Stimulated activated CD4-positive, alpha-beta T cell treated with anti-CD3 and anti-CD28 coated beads, Interleukin-2, amount 100 ng/mL, for 48 hours (primary cell): Measurements from ENCODE around the gene RIC1.
"Not testable (repeated sequence)": the region's sequence is repeated elsewhere in the genome, so short reads cannot be mapped to it uniquely, and the experiment has no call there.

Experiments used
- DNase-seq, 2 donors: peaks; one replicate each; pipeline ENCODE4 v3.0.0-alpha.2; 2020

The RIC1 gene

GRCh38 chr9:5628530-5629311, at the start of gene RIC1:
Gene RIC1, plus strand, starts transcription at chr9:5629107. Its CDS starts 203 bp downstream, at chr9:5629310.
- DNase-seq, result peak; percentile 82 to 86

- DNase-seq, result no peak
These were observed 49.0 kb upstream of the RIC1 start for GRCh38 chr9:5579881-5580280.

GRCh38 chr9:5580650-5581049, 48.3 kb upstream of the RIC1 start:
- no peak for DNase-seq

- DNase-seq, result not testable (repeated sequence)
These were observed 47.2 kb upstream of the RIC1 start for GRCh38 chr9:5581706-5582105.

GRCh38 chr9:5582835-5583195, 46.1 kb upstream of the RIC1 start:
- no peak for DNase-seq

- no peak for DNase-seq
These were observed 42.5 kb upstream of the RIC1 start for GRCh38 chr9:5586391-5586802.

- DNase-seq, result peak; percentile 33 to 34
These were observed 41.9 kb upstream of the RIC1 start for GRCh38 chr9:5587024-5587423.

- no peak for DNase-seq
These were observed 36.7 kb upstream of the RIC1 start for GRCh38 chr9:5592231-5592630.

GRCh38 chr9:5592904-5593303, 36.0 kb upstream of the RIC1 start:
- no peak for DNase-seq

- DNase-seq, result no peak
These were observed 35.0 kb upstream of the RIC1 start for GRCh38 chr9:5593904-5594303.

GRCh38 chr9:5596173-5596572, 32.7 kb upstream of the RIC1 start:
- no peak for DNase-seq

GRCh38 chr9:5608298-5609225, 20.3 kb upstream of the RIC1 start:
- DNase-seq, result no peak

- DNase-seq, result no peak
These were observed 19.7 kb upstream of the RIC1 start for GRCh38 chr9:5609226-5609596.

- no peak for DNase-seq
These were observed 18.4 kb upstream of the RIC1 start for GRCh38 chr9:5610491-5610890.

GRCh38 chr9:5611321-5612184, 17.4 kb upstream of the RIC1 start:
- no peak for DNase-seq

GRCh38 chr9:5612185-5612530, 16.7 kb upstream of the RIC1 start:
- DNase-seq, result no peak

- no peak for DNase-seq
These were observed 14.7 kb upstream of the RIC1 start for GRCh38 chr9:5614192-5614591.

- no peak for DNase-seq
These were observed 13.9 kb upstream of the RIC1 start for GRCh38 chr9:5614985-5615384.

GRCh38 chr9:5617749-5618148, 11.2 kb upstream of the RIC1 start:
- DNase-seq, result no peak

GRCh38 chr9:5620494-5620893, 8.4 kb upstream of the RIC1 start:
- no peak for DNase-seq

GRCh38 chr9:5621327-5621726, 7.6 kb upstream of the RIC1 start:
- no peak for DNase-seq

GRCh38 chr9:5622016-5622415, 6.9 kb upstream of the RIC1 start:
- no peak for DNase-seq

- DNase-seq, result no peak
These were observed 4.3 kb upstream of the RIC1 start for GRCh38 chr9:5624655-5625054.
